Measurements from ENCODE around the gene MYH15. TPM values are rescaled to one million over a fixed set of nuclear protein-coding genes. Genes with fewer than 3 reads are reported as not detected.

The MYH15 gene
- total RNA-seq, 1 donor from 2014 or later = 0.05 TPM

DNA sequence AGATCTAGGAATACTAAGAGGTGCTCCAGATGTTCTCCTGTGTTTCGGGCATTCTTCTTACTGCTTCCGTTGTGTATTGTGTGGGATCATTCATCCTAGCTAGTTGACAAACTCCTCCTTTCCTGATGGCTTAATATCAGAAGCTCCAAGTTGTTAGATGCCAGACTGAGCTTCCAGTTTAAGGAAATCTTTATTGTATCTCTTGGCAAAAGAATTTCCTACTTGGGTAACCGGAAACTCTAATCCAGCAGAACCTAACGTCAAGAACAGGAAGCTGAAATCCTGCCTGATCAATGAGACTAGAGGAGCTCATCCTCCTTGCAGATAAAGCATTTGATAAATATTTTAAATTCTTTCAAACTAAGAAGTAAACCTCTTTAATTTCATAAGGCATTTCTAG, 27.7 kb upstream of the MYH15 start:
- no peak for DNase-seq (ENCODE audit: extremely low spot score, unreplicated experiment)
- Mint-ChIP-seq H3K36me3 (ENCODE audit: unreplicated experiment) (no peaks in the 10 kb centered on the region), H3K27me3 (ENCODE audit: unreplicated experiment) (peaks cover 4% of the 10 kb centered on the region), H3K4me3 (ENCODE audit: unreplicated experiment) (no peak overlapping the region), H3K4me1 (ENCODE audit: unreplicated experiment) (no peaks in the 10 kb centered on the region), H3K27ac (ENCODE audit: unreplicated experiment) (no peak overlapping the region), H3K9me3 (ENCODE audit: unreplicated experiment) (no peaks in the 10 kb centered on the region)
- TF ChIP-seq, protein P1, sequence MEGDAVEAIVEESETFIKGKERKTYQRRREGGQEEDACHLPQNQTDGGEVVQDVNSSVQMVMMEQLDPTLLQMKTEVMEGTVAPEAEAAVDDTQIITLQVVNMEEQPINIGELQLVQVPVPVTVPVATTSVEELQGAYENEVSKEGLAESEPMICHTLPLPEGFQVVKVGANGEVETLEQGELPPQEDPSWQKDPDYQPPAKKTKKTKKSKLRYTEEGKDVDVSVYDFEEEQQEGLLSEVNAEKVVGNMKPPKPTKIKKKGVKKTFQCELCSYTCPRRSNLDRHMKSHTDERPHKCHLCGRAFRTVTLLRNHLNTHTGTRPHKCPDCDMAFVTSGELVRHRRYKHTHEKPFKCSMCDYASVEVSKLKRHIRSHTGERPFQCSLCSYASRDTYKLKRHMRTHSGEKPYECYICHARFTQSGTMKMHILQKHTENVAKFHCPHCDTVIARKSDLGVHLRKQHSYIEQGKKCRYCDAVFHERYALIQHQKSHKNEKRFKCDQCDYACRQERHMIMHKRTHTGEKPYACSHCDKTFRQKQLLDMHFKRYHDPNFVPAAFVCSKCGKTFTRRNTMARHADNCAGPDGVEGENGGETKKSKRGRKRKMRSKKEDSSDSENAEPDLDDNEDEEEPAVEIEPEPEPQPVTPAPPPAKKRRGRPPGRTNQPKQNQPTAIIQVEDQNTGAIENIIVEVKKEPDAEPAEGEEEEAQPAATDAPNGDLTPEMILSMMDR (IDR thresholded peaks at IDR 0.05) = no peak

DNA sequence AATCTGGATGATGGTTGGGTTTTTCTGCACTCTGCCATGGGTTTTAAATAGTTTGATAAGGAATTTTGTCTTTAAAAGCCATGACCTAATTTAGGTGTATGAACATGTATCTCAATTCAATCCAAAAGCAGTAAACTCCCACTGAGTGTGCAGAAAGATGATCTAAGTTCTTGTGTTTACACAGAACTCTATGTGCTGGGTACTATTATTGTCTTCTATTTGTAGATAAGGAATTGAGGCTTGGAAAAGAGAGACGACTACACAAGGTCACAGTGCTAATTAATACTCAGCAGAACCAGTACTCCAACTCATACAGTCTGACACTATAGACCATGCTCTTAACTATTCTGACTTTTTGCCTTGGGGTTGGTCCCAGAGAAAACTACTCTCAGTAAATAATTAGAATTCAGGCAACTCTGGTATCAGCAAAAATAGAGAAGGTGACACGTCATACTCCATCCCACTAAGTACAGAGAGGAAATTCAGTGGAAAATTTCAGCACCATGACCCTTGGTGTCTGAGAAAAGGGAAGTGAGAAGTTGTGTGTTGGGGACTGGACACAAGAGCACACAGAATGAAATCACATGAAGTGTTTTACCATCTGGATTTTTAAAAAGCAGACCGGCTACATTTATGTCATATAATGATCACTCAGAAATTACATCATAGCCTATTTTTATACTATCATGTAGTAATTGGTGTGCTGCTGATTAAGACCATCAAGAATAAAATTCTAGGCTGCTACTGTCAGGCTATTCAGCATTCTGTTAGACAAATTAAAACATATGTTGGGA, 18.3 kb upstream of the MYH15 start:
- Mint-ChIP-seq H3K27me3 (ENCODE audit: unreplicated experiment) (peaks cover 24% of the 10 kb centered on the region), H3K36me3 (ENCODE audit: unreplicated experiment) (no peaks in the 10 kb centered on the region), H3K4me3 (ENCODE audit: unreplicated experiment) (no peak overlapping the region), H3K4me1 (ENCODE audit: unreplicated experiment) (peaks cover 5% of the 10 kb centered on the region), H3K27ac (ENCODE audit: unreplicated experiment) (no peak overlapping the region), H3K9me3 (ENCODE audit: unreplicated experiment) (no peaks in the 10 kb centered on the region)
- TF ChIP-seq, protein P1 (IDR thresholded peaks at IDR 0.05) = no peak
- no peak for DNase-seq (ENCODE audit: extremely low spot score, unreplicated experiment)

DNA sequence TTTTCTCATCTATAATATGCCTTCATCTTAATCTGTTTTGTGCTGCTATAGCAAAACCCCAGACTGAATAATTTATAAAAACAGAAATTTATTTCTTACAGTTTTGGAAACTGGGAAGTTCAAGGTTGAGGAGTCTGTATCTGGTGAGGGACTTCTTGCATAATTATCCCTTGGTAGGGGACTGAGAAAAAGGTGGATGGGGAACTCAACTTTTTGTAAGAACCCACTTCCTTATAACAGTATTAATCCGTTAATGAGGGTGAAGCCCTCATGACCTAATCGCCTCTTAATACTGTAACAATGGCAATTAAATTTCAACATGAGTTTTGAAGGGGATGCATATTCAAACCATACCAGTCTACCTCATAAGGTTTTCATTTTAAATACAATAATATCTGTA, 17.4 kb upstream of the MYH15 start:
- TF ChIP-seq, protein P1 (IDR thresholded peaks at IDR 0.05) = no peak
- H3K36me3 Mint-ChIP-seq (ENCODE audit: unreplicated experiment) = no peaks in the 10 kb centered on the region
- no peak overlapping the region for H3K4me3 Mint-ChIP-seq (ENCODE audit: unreplicated experiment)
- DNase-seq (ENCODE audit: extremely low spot score, unreplicated experiment) = no peak
- peaks cover 22% of the 10 kb centered on the region for H3K27me3 Mint-ChIP-seq (ENCODE audit: unreplicated experiment)
- H3K4me1 Mint-ChIP-seq (ENCODE audit: unreplicated experiment) = peaks cover 5% of the 10 kb centered on the region
- H3K9me3 Mint-ChIP-seq (ENCODE audit: unreplicated experiment) = no peaks in the 10 kb centered on the region
- H3K27ac Mint-ChIP-seq (ENCODE audit: unreplicated experiment) = no peak overlapping the region

DNA sequence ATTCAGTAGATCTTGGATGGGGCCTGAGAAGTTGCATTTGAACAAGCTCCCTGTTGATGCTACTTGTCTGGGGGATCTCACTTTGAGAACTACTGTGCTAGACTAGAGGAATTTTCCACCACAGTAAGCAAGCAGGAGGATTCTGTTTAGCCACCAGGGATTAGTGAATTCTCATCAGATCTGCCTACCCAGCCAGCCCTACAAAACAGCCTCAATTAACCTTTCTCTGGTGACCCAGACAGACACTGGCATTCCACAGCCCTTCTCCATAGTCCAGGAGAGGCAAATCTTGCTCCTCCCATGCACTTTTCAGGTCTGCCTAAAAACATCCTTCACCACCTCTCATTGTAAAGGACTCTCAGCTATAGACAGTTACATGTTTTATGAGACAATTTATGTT, 16.7 kb upstream of the MYH15 start:
- no peak overlapping the region for H3K4me3 Mint-ChIP-seq (ENCODE audit: unreplicated experiment)
- no peaks in the 10 kb centered on the region for H3K9me3 Mint-ChIP-seq (ENCODE audit: unreplicated experiment)
- H3K27me3 Mint-ChIP-seq (ENCODE audit: unreplicated experiment) = peaks cover 19% of the 10 kb centered on the region
- H3K27ac Mint-ChIP-seq (ENCODE audit: unreplicated experiment) = no peak overlapping the region
- TF ChIP-seq, protein P1 (IDR thresholded peaks at IDR 0.05) = no peak
- no peaks in the 10 kb centered on the region for H3K36me3 Mint-ChIP-seq (ENCODE audit: unreplicated experiment)
- no peak for DNase-seq (ENCODE audit: extremely low spot score, unreplicated experiment)
- peaks cover 5% of the 10 kb centered on the region for H3K4me1 Mint-ChIP-seq (ENCODE audit: unreplicated experiment)

DNA sequence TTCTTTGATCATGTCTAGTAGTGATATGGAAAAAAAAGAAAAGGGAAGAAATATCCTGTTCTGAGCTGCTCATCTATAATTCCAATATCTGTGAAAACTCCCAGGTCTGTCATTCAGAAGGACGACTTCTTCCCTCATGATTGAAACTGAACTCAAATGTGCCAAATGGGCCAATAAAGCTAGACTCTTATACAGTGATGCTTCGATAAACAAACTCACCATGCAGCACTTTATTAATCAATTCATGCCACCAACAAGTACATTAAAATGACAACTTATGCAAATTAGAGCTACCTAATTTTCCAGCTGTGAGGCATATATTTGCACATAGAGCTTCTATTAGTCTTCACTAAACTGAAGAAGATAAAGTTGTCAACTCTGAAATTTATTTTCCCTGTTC, 15.6 kb upstream of the MYH15 start:
- H3K4me1 Mint-ChIP-seq (ENCODE audit: unreplicated experiment) = peaks cover 5% of the 10 kb centered on the region
- no peak overlapping the region for H3K4me3 Mint-ChIP-seq (ENCODE audit: unreplicated experiment)
- DNase-seq (ENCODE audit: extremely low spot score, unreplicated experiment) = no peak
- H3K36me3 Mint-ChIP-seq (ENCODE audit: unreplicated experiment) = no peaks in the 10 kb centered on the region
- peaks cover 24% of the 10 kb centered on the region for H3K27me3 Mint-ChIP-seq (ENCODE audit: unreplicated experiment)
- H3K27ac Mint-ChIP-seq (ENCODE audit: unreplicated experiment) = no peak overlapping the region
- H3K9me3 Mint-ChIP-seq (ENCODE audit: unreplicated experiment) = no peaks in the 10 kb centered on the region
- TF ChIP-seq, protein P1 (IDR thresholded peaks at IDR 0.05) = no peak

All from osteocyte (in vitro differentiated cells).